Stimulated activated CD8-positive, alpha-beta memory T cell treated with anti-CD3 and anti-CD28 coated beads, Interleukin-7, amount 100 ng/mL, for 48 hours (primary cell): ENCODE data around the gene ETV4.

Experiments used
- DNase-seq, 2 donors: peaks; one replicate each; pipeline ENCODE4 v3.0.0-alpha.2; 2020; ENCODE audit warnings: low read depth in 1 of 2; ENCODE audit errors: extremely low read depth in 1 of 2

ETV4 gene

GRCh38 chr17:43546319-43547188, at the start of gene ETV4:
Gene ETV4 (minus strand): TSS chr17:43546340. CDS start chr17:43545617, 723 bp downstream.
- peak; percentile 89 to 93 for DNase-seq

GRCh38 chr17:43595466-43595865, 49.3 kb upstream of the ETV4 start:
- no peak for DNase-seq

GRCh38 chr17:43591779-43592562, 45.8 kb upstream of the ETV4 start:
- DNase-seq = no peak

- DNase-seq = no peak
These were observed 44.9 kb upstream of the ETV4 start for GRCh38 chr17:43591001-43591400.

- no peak for DNase-seq
These were observed 42.7 kb upstream of the ETV4 start for GRCh38 chr17:43588664-43589435.

GRCh38 chr17:43588121-43588520, 42.0 kb upstream of the ETV4 start:
- no peak for DNase-seq

GRCh38 chr17:43587647-43588046, 41.5 kb upstream of the ETV4 start:
- DNase-seq = no peak

- DNase-seq = no peak
These were observed 38.5 kb upstream of the ETV4 start for GRCh38 chr17:43584666-43585102.

- DNase-seq = no peak
These were observed 37.2 kb upstream of the ETV4 start for GRCh38 chr17:43583332-43583731.

- DNase-seq = no peak
These were observed 35.5 kb upstream of the ETV4 start for GRCh38 chr17:43581613-43582012.

- no peak for DNase-seq
These were observed 35.0 kb upstream of the ETV4 start for GRCh38 chr17:43581130-43581529.

GRCh38 chr17:43579566-43580140, 33.5 kb upstream of the ETV4 start:
- no peak for DNase-seq

GRCh38 chr17:43578699-43579565, 32.8 kb upstream of the ETV4 start:
- no peak for DNase-seq

- no peak for DNase-seq
These were observed 32.2 kb upstream of the ETV4 start for GRCh38 chr17:43578404-43578698.

- DNase-seq = no peak
These were observed 31.7 kb upstream of the ETV4 start for GRCh38 chr17:43577664-43578403.

- peak in 1 of 2 donors; percentile 8 for DNase-seq
These were observed 30.6 kb upstream of the ETV4 start for GRCh38 chr17:43576563-43577229.

GRCh38 chr17:43574896-43575525, 28.9 kb upstream of the ETV4 start:
- DNase-seq = no peak

GRCh38 chr17:43574348-43574747, 28.2 kb upstream of the ETV4 start:
- no peak for DNase-seq
